MM.1S (cell line): ENCODE data around the gene FBLN1.

ENCODE experiments used
- DNase-seq: peaks from one replicate; pipeline ENCODE4 v3.0.0-alpha.2; 2015
- H2AFZ ChIP-seq: fragments of 300-600 bp; sonication (generic); 2 replicates; pipeline ENCODE4 v1.6.0; 2016; ENCODE audit warnings: antibody characterized with exemption, low read length
- H3F3A ChIP-seq: fragments of 300-600 bp; sonication (generic); 2 replicates; pipeline ENCODE4 v1.6.1; 2016; ENCODE audit warnings: mild to moderate bottlenecking, antibody characterized with exemption, low read length, moderate library complexity, mixed read lengths; ENCODE audit not compliant: insufficient read depth
- H3K27ac ChIP-seq: fragments of 300-600 bp; sonication (generic); 2 replicates; pipeline ENCODE4 v1.5.1; 2016; ENCODE audit warnings: mild to moderate bottlenecking, low read length
- H3K27me3 ChIP-seq: fragments of 300-600 bp; sonication (generic); replicated peaks from 2 replicates; pipeline ENCODE4 v1.6.0; 2016; ENCODE audit warnings: low read length; ENCODE audit not compliant: insufficient read depth
- H3K36me3 ChIP-seq: fragments of 300-600 bp; sonication (generic); replicated peaks from 2 replicates; pipeline ENCODE4 v1.6.1; 2016; ENCODE audit warnings: mild to moderate bottlenecking, low read length, mixed read lengths; ENCODE audit not compliant: insufficient read depth
- H3K4me1 ChIP-seq: fragments of 300-600 bp; sonication (generic); 2 replicates; pipeline ENCODE4 v1.6.1; 2016; ENCODE audit warnings: low read length, mixed read lengths
- H3K4me2 ChIP-seq: fragments of 300-600 bp; sonication (generic); 2 replicates; pipeline ENCODE4 v1.6.0; 2016; ENCODE audit warnings: low read depth, low read length
- H3K4me3 ChIP-seq: fragments of 300-600 bp; sonication (generic); 2 replicates; pipeline ENCODE4 v1.5.1; 2016; ENCODE audit warnings: low read length, mixed read lengths
- H3K79me2 ChIP-seq: fragments of 300-600 bp; sonication (generic); 2 replicates; pipeline ENCODE4 v1.6.1; 2016; ENCODE audit warnings: mixed run types, low read length, mixed read lengths
- H3K9ac ChIP-seq: fragments of 300-600 bp; sonication (generic); 2 replicates; pipeline ENCODE4 v1.6.1; 2016; ENCODE audit warnings: low read length, mixed read lengths
- H3K9me2 ChIP-seq: fragments of 300-600 bp; sonication (generic); replicated peaks from 2 replicates; pipeline ENCODE4 v1.6.1; 2016; ENCODE audit warnings: mild to moderate bottlenecking, low read length, mixed read lengths; ENCODE audit not compliant: insufficient read depth
- H3K9me3 ChIP-seq: fragments of 300-600 bp; sonication (generic); replicated peaks from 2 replicates; pipeline ENCODE4 v1.6.1; 2016; ENCODE audit warnings: mild to moderate bottlenecking, low read length, mixed read lengths; ENCODE audit not compliant: insufficient read depth
- H4K20me1 ChIP-seq: fragments of 300-600 bp; sonication (generic); 2 replicates; pipeline ENCODE4 v1.6.1; 2016; ENCODE audit warnings: mild to moderate bottlenecking, low read length, moderate library complexity, mixed read lengths; ENCODE audit not compliant: insufficient read depth
- EZH2 ChIP-seq: fragments of 300-600 bp; sonication (generic); optimal IDR thresholded peaks from 2 replicates; pipeline ENCODE3; 2017; ENCODE audit warnings: low read depth, mild to moderate bottlenecking, antibody characterized with exemption, low read length, mixed read lengths
- EZH2phosphoT487 ChIP-seq: fragments of 300-600 bp; sonication (generic); IDR thresholded peaks from 2 replicates; pipeline ENCODE4 v1.6.1; 2018; ENCODE audit warnings: antibody characterized with exemption, low read length
- TF ChIP-seq, protein P1 (sequence below): fragments of 300-600 bp; sonication (generic); IDR thresholded peaks from 2 replicates; pipeline ENCODE4 v1.5.1; 2016; ENCODE audit warnings: antibody characterized with exemption, low read length, mixed read lengths

The FBLN1 gene

GRCh38 chr22:45616432-45616831, 113.7 kb downstream of the FBLN1 start:
- no peaks in the 10 kb centered on the region for H3F3A ChIP-seq
- H3K4me2 ChIP-seq: no peak overlapping the region
- H2AFZ ChIP-seq: no peak overlapping the region
- H3K4me3 ChIP-seq: no peak overlapping the region
- H3K9ac ChIP-seq: no peak overlapping the region
- H3K9me3 ChIP-seq: no peaks in the 10 kb centered on the region
- H3K4me1 ChIP-seq: no peaks in the 10 kb centered on the region
- H3K27me3 ChIP-seq: peaks cover 40% of the 10 kb centered on the region
- H3K27ac ChIP-seq: no peak overlapping the region
- no peaks in the 10 kb centered on the region for H4K20me1 ChIP-seq
- no peaks in the 10 kb centered on the region for H3K36me3 ChIP-seq
- no peak for DNase-seq
- no peak for TF ChIP-seq EZH2
- TF ChIP-seq, protein P1, sequence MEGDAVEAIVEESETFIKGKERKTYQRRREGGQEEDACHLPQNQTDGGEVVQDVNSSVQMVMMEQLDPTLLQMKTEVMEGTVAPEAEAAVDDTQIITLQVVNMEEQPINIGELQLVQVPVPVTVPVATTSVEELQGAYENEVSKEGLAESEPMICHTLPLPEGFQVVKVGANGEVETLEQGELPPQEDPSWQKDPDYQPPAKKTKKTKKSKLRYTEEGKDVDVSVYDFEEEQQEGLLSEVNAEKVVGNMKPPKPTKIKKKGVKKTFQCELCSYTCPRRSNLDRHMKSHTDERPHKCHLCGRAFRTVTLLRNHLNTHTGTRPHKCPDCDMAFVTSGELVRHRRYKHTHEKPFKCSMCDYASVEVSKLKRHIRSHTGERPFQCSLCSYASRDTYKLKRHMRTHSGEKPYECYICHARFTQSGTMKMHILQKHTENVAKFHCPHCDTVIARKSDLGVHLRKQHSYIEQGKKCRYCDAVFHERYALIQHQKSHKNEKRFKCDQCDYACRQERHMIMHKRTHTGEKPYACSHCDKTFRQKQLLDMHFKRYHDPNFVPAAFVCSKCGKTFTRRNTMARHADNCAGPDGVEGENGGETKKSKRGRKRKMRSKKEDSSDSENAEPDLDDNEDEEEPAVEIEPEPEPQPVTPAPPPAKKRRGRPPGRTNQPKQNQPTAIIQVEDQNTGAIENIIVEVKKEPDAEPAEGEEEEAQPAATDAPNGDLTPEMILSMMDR: no peak
- no peak for TF ChIP-seq EZH2phosphoT487
- H3K9me2 ChIP-seq: no peaks in the 10 kb centered on the region
- H3K79me2 ChIP-seq: no peaks in the 10 kb centered on the region

DNA sequence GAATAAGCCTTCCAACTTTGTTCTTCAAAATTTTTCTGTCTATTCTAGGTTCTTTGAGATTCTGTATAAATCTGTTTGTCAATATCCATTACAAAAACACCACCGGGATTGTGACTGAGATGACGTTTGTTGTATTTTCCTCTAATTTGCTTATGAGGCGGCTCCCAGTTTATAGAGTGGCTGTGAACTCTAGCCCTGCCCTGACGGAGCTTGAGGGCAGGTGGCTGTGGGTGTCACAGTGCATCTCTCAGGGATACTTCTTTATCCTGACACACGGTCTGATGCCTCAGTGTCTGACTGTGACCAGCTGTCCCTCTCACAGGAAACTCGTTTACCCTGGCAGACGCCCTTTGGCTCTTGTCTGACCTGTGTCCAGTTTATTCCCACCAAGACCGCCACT, 115.3 kb downstream of the FBLN1 start:
- TF ChIP-seq, protein P1: no peak
- no peak for TF ChIP-seq EZH2phosphoT487
- TF ChIP-seq EZH2: no peak
- H2AFZ ChIP-seq: no peak overlapping the region
- H3K9ac ChIP-seq: no peak overlapping the region
- no peaks in the 10 kb centered on the region for H3K9me2 ChIP-seq
- H3K4me1 ChIP-seq: no peaks in the 10 kb centered on the region
- H3K9me3 ChIP-seq: no peaks in the 10 kb centered on the region
- H3K4me3 ChIP-seq: no peak overlapping the region
- H3K27ac ChIP-seq: no peak overlapping the region
- no peaks in the 10 kb centered on the region for H3K79me2 ChIP-seq
- no peak overlapping the region for H3K4me2 ChIP-seq
- H3K27me3 ChIP-seq: peaks cover 35% of the 10 kb centered on the region
- no peaks in the 10 kb centered on the region for H3K36me3 ChIP-seq
- H3F3A ChIP-seq: no peaks in the 10 kb centered on the region
- H4K20me1 ChIP-seq: no peaks in the 10 kb centered on the region
- no peak for DNase-seq

DNA sequence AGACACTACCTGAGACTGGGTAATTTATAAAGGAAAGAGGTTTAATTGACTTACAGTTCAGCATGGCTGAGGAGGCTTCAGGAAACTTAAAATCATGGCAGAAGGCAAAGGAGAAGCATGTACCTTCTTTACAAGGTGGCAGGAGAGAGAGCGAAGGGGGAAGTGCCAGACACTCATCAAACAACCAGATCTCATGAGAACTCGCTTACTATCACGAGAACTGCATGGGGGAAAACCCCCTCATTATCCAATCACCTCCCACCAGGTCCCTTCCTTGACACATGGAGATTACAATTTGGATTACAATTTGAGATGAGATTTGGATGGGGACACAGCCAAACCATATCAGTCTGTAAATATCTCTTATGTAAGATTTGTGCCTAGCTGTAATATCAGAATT, 118.0 kb downstream of the FBLN1 start:
- H3K4me3 ChIP-seq: no peak overlapping the region
- no peaks in the 10 kb centered on the region for H4K20me1 ChIP-seq
- no peaks in the 10 kb centered on the region for H3K9me3 ChIP-seq
- DNase-seq: no peak
- no peaks in the 10 kb centered on the region for H3K4me1 ChIP-seq
- no peaks in the 10 kb centered on the region for H3K36me3 ChIP-seq
- H3K9me2 ChIP-seq: no peaks in the 10 kb centered on the region
- H3K4me2 ChIP-seq: no peak overlapping the region
- peaks cover 45% of the 10 kb centered on the region for H3K27me3 ChIP-seq
- H3F3A ChIP-seq: no peaks in the 10 kb centered on the region
- TF ChIP-seq EZH2 (no peak), EZH2phosphoT487 (no peak)
- TF ChIP-seq, protein P1: no peak
- H3K27ac ChIP-seq: no peak overlapping the region
- no peak overlapping the region for H2AFZ ChIP-seq
- no peaks in the 10 kb centered on the region for H3K79me2 ChIP-seq
- H3K9ac ChIP-seq: no peak overlapping the region
